ENCODE data around the gene ITPR2. TPM values are rescaled to one million over a fixed set of nuclear protein-coding genes. Genes with fewer than 3 reads are reported as not detected.

The ITPR2 gene
- total and polyA plus RNA-seq, 2 of the 8 experiments (the other 6 are each of a cell fraction or from before 2014, with no cell fraction given), result 4.1 to 48.3 TPM

- 64% methylated on average over 3 of the region's 3 CpGs; no CpG with 5 or more reads in 1 of the 2 experiments for whole genome bisulfite sequencing, 2 experiments (ENCODE audit: extremely low coverage in 1 of 2, insufficient coverage in 1 of 2, insufficient read length in 1 of 2, insufficient replicate concordance in 2 of 2, low coverage in 1 of 2, low lambda C conversion rate in 2 of 2, missing lambda C conversion rate in 1 of 2)
- Histone ChIP-seq H3K36me3 (ENCODE audit: control insufficient read depth in 2 of 4, insufficient read depth in 4 of 4, low read length in 3 of 4) (0 out of 8 replicates have a peak, but pooled peaks cover 0 to 3% (median 0%) of the 10 kb centered on the region in 4 experiments), H3K27me3 (replicated peaks in 1 of 4; ENCODE audit: control insufficient read depth in 3 of 4, extremely low read depth in 1 of 4, insufficient read depth in 3 of 4, low read length in 3 of 4) (no peaks in the 10 kb centered on the region), H4K20me1 (replicated peaks in 1 of 2; ENCODE audit: control insufficient read depth in 1 of 2, insufficient read depth in 2 of 2, low read length in 2 of 2) (no peaks in the 10 kb centered on the region), H4K91ac (replicated peaks; ENCODE audit: insufficient read length, low read length) (no peak overlapping the region), H2BK15ac (ENCODE audit: low read length) (no peak overlapping the region), H3K79me2 (ENCODE audit: control insufficient read depth in 1 of 2, insufficient read depth in 2 of 2, low read length in 2 of 2) (no peaks in the 10 kb centered on the region), H3K79me1 (ENCODE audit: low read depth, low read length) (no peaks in the 10 kb centered on the region), H2AK5ac (ENCODE audit: low read depth, low read length) (no peak overlapping the region), H3K4me3 (ENCODE audit: extremely low read depth in 1 of 4, insufficient read depth in 2 of 4, low read depth in 3 of 4, low read length in 4 of 4) (no peak overlapping the region), H2BK5ac (ENCODE audit: low read depth, low read length) (no peak overlapping the region), H3K9me3 (ENCODE audit: insufficient read depth in 2 of 2, low read depth in 1 of 2, low read length in 1 of 2) (no peaks in the 10 kb centered on the region), H3K4ac (replicated peaks; ENCODE audit: insufficient read length, low read depth, low read length) (no peak overlapping the region), H4K8ac (ENCODE audit: extremely low read depth, insufficient read depth, low read length) (no peak overlapping the region), H2BK20ac (ENCODE audit: low read length) (no peak overlapping the region), H3K4me1 (replicated peaks in 1 of 4; ENCODE audit: control insufficient read depth in 3 of 4, insufficient read depth in 4 of 4, low read length in 3 of 4) (no peaks in the 10 kb centered on the region), H2BK12ac (ENCODE audit: low read depth, low read length) (no peak overlapping the region), H3K9ac (replicated peaks in 1 of 4; ENCODE audit: extremely low read depth in 1 of 4, low read depth in 3 of 4, low read length in 3 of 4) (no peak overlapping the region), H2AFZ (ENCODE audit: low read length) (no peak overlapping the region), H3K27ac (ENCODE audit: low read depth, low read length) (no peak overlapping the region), H3K18ac (ENCODE audit: extremely low read depth, low read length) (no peak overlapping the region), H4K5ac (ENCODE audit: insufficient read length, low read depth, low read length) (no peak overlapping the region), H3K4me2 (ENCODE audit: insufficient read depth in 1 of 2, low read depth in 2 of 2, low read length in 2 of 2) (no peak overlapping the region), H3K23me2 (ENCODE audit: low read depth, low read length) (no peaks in the 10 kb centered on the region; the same call in 1 of the 2 replicates), H3K14ac (ENCODE audit: insufficient read length) (no peak overlapping the region), H3K23ac (ENCODE audit: insufficient read length) (no peak overlapping the region), H3K56ac (replicated peaks; ENCODE audit: insufficient read length, low read depth, low read length) (no peak overlapping the region), H2BK120ac (replicated peaks; ENCODE audit: low read depth, low read length) (no peak overlapping the region)
- POLR2A ChIA-PET (ENCODE audit: partially characterized antibody), result no interaction called here
- no peak for FAIRE-seq
- CTCF ChIA-PET (ENCODE audit: partially characterized antibody), result interaction anchor here (1.2 to 2.9 kb wide), 2 partner anchors 10 to 11 kb away, joined by 4 to 8 read pairs; no protein-coding TSS in a partner anchor
- DNase-seq (ENCODE audit: low read depth in 1 of 2, low spot score in 2 of 2), result no peak
- TF ChIP-seq SAP30 (IDR thresholded peaks at IDR 0.05; ENCODE audit: insufficient read depth, insufficient replicate concordance, low read length), result no peak
- no peak for TF ChIP-seq POLR2A (IDR thresholded peaks at IDR 0.05; ENCODE audit: control extremely low read depth in 1 of 2, low read depth in 2 of 2, low read length in 2 of 2)
- no peak for TF ChIP-seq PHF8 (conservative IDR thresholded peaks at IDR 0.05; ENCODE audit: low read depth, low read length)
- no peak for TF ChIP-seq CHD2 (IDR thresholded peaks at IDR 0.05; ENCODE audit: low read length)
- TF ChIP-seq RBBP5 (IDR thresholded peaks at IDR 0.05; ENCODE audit: borderline replicate concordance, low read depth, low read length), result no peak
- no peak for TF ChIP-seq MAX (IDR thresholded peaks at IDR 0.05)
- TF ChIP-seq KDM5A (IDR thresholded peaks at IDR 0.05; ENCODE audit: low read length), result no peak
- TF ChIP-seq POLR2AphosphoS5 (IDR thresholded peaks at IDR 0.05; ENCODE audit: low read depth, low read length), result no peak
Measured at GRCh38 chr12:26455936-26456574, 376.9 kb downstream of the ITPR2 start.
